Measurements from ENCODE around the gene HES3. TPM values are rescaled to one million over a fixed set of nuclear protein-coding genes. Genes with fewer than 3 reads are reported as not detected.

HES3 gene
- total RNA-seq, result not detected in 2 replicates

DNA sequence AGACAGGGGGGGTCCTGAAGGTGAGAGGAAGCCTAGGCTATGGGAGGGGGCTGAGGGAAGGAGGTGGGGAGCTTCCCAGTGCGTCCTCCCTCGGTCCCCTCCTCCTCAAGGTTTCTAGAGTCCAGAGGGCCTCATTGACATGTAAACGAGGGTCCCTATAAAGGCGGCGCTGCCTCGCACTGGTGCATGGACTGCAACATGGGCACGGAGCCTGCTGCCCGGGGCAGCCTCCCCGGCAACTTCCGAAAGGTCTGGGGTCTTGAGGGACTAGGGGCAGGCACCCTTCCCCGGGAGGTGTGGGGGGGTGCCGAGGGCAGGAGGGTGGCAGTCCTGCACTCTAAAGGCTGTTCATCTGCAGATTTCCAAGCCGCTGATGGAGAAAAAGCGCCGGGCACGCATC lies at the start of gene HES3:
TSS of gene HES3 (plus strand) at position 187 of the 400 bp plus-strand sequence. CDS start at position 374, 187 bp downstream.

DNA sequence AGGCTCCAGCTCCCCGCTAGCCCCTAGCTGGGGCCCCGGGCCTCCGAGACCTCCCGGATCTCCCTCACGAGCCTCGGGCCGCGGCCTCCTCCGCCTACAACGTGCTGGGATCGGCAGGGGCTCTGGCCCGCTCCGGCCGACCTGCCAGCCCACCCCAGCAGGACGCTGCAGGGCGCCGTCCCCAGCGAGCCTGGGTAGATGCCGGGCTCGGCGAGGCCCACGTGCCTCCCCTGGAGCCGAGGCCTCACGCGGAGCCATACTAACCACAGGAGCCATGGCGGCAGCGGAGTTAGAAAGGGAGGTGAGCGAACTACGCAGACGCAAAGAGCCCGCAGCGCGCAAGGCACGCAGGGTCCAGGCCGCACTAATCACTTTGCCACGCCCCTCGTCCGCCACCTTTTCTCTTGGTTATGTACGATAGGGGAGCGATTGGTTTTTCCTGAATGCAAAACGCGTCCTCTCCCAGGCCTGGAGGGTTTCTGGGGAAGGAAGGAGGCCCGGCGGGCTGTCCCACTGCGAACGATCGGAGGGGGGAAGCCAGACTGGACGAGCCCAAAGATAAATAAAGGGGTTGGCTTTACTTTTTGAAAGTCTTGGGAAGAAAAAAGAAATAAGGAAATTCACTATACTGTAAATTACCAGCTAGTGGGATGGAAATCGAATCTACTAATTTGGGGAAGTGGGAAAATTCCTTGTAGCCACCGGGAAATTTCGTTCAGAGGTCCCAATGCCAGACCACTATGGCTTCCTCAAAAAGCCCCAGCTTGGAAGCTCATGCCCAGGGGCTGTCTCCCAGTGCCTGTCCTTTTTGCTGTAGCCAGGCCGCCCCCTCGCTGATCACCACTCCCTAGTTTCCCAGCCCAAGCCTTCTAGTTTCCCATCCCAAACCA lies 44.4 kb upstream of the HES3 start, which contains the start of gene RPL22:
TSS of gene RPL22 (minus strand) at position 298 of the 890 bp plus-strand sequence. CDS start at position 276, 22 bp downstream.

DNA sequence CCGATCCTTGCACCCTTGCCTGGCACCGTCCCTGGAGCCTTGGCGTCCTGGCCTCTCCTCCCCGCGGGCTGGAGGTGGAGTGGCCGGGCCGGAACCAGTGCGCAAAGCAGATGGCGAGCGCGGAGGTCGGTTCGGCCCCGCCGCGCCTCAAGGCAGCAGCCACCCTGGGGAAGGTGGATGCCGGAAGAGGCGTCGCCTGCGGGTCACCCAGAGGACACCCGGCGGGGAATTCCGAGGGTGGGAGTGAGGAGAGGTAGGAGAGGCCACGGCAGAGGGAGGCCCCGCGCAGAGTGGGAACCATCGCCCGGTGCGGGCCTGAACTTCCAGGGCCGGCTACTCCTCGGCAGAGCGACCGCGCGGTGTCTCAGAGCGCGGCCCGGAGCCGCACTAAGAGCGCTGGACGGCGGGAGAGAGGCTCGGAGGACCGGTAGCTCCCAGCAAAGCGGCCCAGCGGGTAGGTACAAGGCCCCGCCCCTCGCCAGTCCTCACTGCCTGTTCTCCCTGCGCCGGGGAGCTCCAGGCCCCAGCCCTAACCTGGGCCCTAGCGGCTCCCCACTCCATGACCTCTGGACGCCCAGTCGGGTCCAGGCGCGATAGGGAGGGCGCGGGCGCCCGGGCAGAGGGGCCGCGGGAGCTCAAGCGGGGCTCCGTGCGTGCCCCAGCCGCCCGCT lies 38.0 kb upstream of the HES3 start, which contains the start of gene RNF207:
TSS of gene RNF207 (plus strand) at position 271 of the 671 bp plus-strand sequence. CDS start 417 bp downstream, outside the sequence.

GRCh38 chr1:6260961-6261614 lies 17.1 kb downstream of the HES3 start, which contains the start of gene GPR153:
GPR153 (minus strand) TSS chr1:6261098; CDS start chr1:6254905, 6,193 bp downstream.

Other genes starting within 250 kb of the HES3 start
- gene KCNAB2, start 198.3 kb upstream of the HES3 start, total RNA-seq, result 1.7 and 2.3 TPM in 2 replicates
- gene CHD5, start 63.9 kb upstream of the HES3 start, total RNA-seq, result under 0.01 and 0.07 TPM in 2 replicates
- 133 and 152 TPM in 2 replicates for gene RPL22, start 44.6 kb upstream of the HES3 start, total RNA-seq
- gene RNF207, start 38.1 kb upstream of the HES3 start, total RNA-seq, result 4.1 and 23.6 TPM in 2 replicates
- gene ICMT, start 8.2 kb upstream of the HES3 start, total RNA-seq, result 72.8 and 81.2 TPM in 2 replicates
- gene GPR153, start 16.9 kb downstream of the HES3 start, total RNA-seq, result 17.9 and 38.3 TPM in 2 replicates
- 62.5 and 76.2 TPM in 2 replicates for gene ACOT7, start 149.6 kb downstream of the HES3 start, total RNA-seq
- gene HES2, start 175.7 kb downstream of the HES3 start, total RNA-seq, result 174 and 222 TPM in 2 replicates
- gene ESPN, start 180.6 kb downstream of the HES3 start, total RNA-seq, result 2.4 and 43.2 TPM in 2 replicates
- 11.3 and 20.5 TPM in 2 replicates for gene TNFRSF25, start 222.0 kb downstream of the HES3 start, total RNA-seq
- gene PLEKHG5, start 247.5 kb downstream of the HES3 start, total RNA-seq, result 42.9 and 44.1 TPM in 2 replicates

Data from nasal cavity respiratory epithelium epithelial cell of viscerocranial mucosa (primary cell).